Measurements from ENCODE around the gene PPARG.

DNA sequence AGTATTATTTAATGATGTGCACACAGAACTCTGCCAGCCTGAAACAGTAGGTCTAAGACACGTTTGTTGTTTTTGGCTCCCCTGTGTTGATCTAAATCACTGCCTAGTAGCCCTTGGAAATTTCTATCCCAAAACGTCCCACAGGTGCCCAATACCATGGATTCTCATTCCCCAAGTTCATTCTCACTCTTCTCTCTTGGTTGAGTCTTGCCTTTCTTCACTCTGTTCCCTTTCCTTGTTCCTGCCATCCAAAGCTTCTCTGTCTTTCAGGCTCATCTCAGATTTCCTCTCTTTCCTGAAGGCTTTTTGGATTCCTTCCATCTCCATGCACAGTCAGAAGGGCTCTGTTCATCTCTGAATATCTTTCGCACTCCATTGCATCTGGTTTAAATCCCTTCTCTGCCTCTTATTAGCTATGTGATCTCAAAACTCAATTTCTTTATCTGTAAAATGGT, 54.2 kb downstream of the PPARG start:
- TF ChIP-seq, protein P1, sequence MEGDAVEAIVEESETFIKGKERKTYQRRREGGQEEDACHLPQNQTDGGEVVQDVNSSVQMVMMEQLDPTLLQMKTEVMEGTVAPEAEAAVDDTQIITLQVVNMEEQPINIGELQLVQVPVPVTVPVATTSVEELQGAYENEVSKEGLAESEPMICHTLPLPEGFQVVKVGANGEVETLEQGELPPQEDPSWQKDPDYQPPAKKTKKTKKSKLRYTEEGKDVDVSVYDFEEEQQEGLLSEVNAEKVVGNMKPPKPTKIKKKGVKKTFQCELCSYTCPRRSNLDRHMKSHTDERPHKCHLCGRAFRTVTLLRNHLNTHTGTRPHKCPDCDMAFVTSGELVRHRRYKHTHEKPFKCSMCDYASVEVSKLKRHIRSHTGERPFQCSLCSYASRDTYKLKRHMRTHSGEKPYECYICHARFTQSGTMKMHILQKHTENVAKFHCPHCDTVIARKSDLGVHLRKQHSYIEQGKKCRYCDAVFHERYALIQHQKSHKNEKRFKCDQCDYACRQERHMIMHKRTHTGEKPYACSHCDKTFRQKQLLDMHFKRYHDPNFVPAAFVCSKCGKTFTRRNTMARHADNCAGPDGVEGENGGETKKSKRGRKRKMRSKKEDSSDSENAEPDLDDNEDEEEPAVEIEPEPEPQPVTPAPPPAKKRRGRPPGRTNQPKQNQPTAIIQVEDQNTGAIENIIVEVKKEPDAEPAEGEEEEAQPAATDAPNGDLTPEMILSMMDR (IDR thresholded peaks at IDR 0.05 in 8 of 11, conservative IDR thresholded peaks at IDR 0.05 in 3 of 11): no peak
- TF ChIP-seq POLR2AphosphoS5 (IDR thresholded peaks at IDR 0.05): no peak

Measured in spleen (tissue), 7 donors.